CD1c-positive myeloid dendritic cell (primary cell): ENCODE data around the gene DNASE1L2.

ENCODE experiments used
- DNase-seq: peaks from one replicate; pipeline ENCODE4 v3.0.0-alpha.2; 2016; ENCODE audit errors: extremely low spot score

DNASE1L2 gene, protein sequence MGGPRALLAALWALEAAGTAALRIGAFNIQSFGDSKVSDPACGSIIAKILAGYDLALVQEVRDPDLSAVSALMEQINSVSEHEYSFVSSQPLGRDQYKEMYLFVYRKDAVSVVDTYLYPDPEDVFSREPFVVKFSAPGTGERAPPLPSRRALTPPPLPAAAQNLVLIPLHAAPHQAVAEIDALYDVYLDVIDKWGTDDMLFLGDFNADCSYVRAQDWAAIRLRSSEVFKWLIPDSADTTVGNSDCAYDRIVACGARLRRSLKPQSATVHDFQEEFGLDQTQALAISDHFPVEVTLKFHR

DNA sequence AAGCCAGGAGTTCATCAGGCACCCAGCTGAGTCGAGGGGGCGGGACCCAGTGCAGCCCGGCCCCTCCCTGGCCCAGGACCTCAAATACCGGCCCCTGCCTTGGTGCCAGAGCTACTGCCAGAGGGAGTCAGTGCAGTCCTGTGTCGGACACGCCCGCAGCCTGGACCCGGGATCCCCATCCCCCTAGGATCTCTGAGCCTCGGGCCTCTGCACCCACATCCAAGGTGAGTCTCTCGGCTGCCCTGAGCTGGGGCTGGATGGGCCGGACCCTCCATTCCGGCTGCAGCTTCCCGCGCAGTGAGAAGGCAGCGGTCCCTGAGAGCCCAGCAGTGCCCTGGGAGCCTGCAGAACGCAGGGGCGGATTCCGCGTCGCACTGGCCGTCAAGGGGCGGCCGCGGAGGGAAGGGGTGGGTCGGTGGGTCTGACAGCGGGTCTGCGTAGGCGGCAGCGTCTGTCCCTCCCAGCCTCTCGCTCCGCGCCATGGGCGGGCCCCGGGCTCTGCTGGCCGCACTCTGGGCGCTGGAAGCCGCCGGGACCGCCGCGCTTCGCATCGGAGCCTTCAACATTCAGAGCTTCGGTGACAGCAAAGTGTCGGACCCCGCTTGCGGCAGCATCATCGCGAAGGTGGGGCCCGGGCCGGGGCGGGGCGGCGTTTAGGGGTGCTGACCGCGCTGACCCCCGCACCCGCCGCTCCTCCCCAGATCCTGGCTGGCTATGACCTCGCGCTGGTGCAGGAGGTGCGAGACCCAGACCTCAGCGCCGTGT is at the start of gene DNASE1L2:
Gene DNASE1L2 (plus strand): TSS at position 108 of the 765 bp plus-strand sequence. CDS start 373 bp downstream, at position 481.
- peak; percentile 46 for DNase-seq

GRCh38 chr16:2186505-2186904 is 49.7 kb upstream of the DNASE1L2 start:
- DNase-seq: no peak

- no peak for DNase-seq
Observed at GRCh38 chr16:2187212-2187611, 49.0 kb upstream of the DNASE1L2 start.

DNA sequence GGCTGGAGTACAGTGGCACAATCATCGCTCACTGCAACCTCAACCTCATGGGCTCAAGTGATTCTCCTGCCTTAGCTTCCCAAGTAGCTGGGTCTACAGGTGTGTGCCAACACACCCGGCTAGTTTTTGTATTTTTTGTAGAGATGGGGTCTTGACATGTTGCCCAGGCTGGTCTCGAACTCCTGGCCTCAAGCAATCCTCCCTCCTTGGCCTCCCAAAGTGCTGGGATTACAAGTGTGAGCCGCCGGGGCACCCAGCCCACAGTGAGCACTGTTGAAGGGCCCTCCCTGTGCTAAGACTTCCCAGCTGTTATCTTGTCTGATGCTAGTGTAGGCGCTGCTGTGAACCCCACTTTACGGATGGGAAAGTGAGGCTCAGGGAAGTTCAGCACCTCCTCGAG is 47.8 kb upstream of the DNASE1L2 start:
- DNase-seq: no peak

GRCh38 chr16:2189252-2189893 is 46.9 kb upstream of the DNASE1L2 start:
- DNase-seq: no peak

DNA sequence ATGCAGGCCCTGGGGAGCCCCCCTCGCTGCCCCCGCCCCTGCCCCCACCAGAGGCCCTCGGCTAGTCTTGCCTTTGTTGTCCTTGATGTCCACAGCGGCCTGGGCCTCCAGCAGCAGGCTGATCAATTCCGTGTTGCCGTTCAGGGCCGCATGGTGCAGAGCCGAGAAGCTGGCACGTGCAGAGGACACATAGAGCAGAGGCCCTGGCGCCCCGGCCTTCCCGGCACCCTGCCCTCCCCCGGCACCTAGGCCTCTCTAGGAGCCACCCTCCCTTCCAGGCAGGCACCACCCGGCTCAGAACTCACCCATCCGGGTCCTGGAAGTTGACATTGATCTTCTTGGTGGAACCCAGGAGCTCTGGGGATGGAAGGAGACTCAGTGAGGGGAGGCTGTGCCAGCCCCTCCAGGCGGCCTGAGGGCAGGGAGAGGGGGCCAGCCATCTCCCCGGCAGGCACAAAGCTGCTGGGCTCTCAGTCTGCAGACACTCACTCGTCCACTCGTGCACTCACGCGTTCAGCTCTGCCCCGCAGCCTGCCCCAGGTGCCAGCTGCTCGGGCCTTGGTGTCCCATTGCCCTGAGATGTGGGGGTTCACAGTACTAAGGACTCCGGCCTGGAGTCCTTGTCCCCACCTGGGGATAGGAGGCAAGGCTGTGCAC is 46.1 kb upstream of the DNASE1L2 start:
- DNase-seq: no peak

- DNase-seq: no peak
Observed at GRCh38 chr16:2190659-2191445, 45.4 kb upstream of the DNASE1L2 start.

- DNase-seq: no peak
Observed at GRCh38 chr16:2191446-2191706, 44.9 kb upstream of the DNASE1L2 start.

GRCh38 chr16:2194166-2194834 is 41.9 kb upstream of the DNASE1L2 start:
- DNase-seq: no peak

- DNase-seq: peak; percentile 38
Observed at GRCh38 chr16:2194852-2195321, 41.4 kb upstream of the DNASE1L2 start.

GRCh38 chr16:2195322-2196161 is 40.7 kb upstream of the DNASE1L2 start:
- no peak for DNase-seq

GRCh38 chr16:2196162-2196980 is 39.9 kb upstream of the DNASE1L2 start, which contains the start of gene CASKIN1:
Gene CASKIN1, minus strand, starts transcription at chr16:2196605. Its CDS starts 173 bp downstream, at chr16:2196432.
- DNase-seq: peak; percentile 58

DNA sequence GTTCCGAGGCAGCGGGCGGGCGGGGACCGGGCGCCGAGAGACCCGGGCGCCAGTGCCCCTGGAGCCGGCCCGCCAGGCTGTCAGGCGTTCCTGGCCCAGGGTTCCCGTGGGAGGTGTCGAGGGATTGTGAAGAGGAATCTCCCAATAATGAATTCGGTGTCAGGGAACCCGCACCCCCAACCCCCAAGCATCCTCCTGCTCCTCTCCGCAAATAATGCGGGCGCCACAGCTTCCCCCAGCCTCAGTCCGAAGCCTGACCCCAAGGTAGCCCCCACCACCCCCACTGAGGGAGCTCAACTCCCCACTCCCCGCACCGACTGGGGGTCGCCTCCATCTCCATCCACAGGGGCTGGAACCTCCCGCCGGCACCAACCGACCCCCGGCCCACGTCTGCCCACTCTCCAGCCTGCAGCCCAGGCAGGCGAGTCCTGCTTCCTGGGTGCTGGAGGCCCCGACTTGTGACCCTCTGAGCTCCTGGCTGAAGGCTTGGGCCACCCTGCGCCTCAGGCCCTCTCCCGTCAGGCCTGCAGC is 39.2 kb upstream of the DNASE1L2 start:
- no peak for DNase-seq

DNA sequence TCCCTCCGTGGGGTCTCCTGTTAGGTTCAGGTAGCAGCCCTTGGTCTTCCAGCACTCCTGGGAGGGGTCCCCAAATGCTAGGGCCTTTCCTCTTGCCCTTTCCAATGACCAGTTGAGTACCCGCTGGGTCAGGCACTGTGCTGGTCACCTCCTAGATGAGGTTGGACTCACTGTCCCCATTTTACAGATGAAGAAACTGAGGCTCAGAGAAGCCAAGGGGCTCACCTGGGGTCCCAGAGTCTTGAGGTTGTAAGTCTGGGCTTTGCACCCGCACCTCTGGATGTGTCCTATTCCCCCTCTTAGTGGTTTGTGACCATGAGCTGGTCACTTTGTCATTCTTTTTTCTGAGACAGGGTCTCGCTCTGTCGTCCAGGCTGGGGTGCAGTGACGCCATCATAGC is 38.5 kb upstream of the DNASE1L2 start:
- DNase-seq: no peak

GRCh38 chr16:2198283-2198682 is 38.0 kb upstream of the DNASE1L2 start:
- DNase-seq: no peak

GRCh38 chr16:2199095-2199494 is 37.1 kb upstream of the DNASE1L2 start:
- no peak for DNase-seq

DNA sequence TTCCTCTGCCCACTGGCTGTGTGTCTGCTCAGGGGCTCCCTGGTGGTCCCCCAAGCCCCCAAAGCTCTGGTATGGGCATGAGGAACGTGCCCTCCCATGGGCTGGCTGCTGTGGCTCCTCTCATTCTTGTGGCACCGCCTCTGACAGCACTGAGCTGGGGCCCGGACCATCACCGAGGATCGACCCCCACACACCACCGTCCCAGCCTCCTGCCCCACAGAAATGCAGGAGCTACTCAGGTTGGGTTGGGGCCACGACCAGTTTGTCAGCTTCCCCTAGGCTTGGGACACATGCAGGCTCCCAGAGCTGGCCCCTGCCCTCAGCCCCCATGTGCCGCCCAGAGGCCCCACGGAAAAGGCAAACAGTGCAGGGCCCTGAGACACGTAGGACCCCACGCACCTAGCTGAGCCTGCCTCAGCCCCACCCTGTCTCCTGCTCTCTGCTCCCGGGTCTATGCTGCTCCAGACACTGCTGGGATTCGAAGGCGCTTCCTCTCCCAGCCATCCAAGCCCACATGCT is 36.6 kb upstream of the DNASE1L2 start:
- DNase-seq: no peak

DNA sequence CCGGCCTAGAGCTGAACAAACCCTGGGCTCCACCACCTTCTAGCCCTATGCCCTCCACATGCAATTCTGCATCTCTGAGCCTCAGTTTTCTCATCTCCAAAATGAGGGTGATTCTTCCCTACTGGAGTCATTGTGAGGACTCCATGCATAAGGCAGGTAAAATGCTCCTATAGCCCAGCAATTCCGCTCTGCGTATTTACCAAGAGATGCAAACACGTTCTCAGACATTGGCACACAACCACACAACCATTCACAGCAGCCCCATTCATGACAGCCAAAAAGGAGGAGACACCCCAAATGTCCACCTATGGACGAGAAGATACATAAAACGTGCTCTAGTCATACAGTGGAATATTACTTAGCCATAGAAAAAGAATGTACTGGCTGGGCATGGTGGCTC is 35.9 kb upstream of the DNASE1L2 start:
- no peak for DNase-seq
